Choroid plexus epithelial cell (primary cell): Measurements from ENCODE around the gene ATG9B.

ENCODE experiments used
- DNase-seq: peaks from one replicate; pipeline ENCODE4 v3.0.0-alpha.2; 2010; ENCODE audit warnings: low read depth
- H3K4me3 ChIP-seq: 2 replicates; pipeline ENCODE4 v1.5.1; 2011; ENCODE audit warnings: low read depth, mild to moderate bottlenecking, control low read depth, low read length, moderate library complexity
- CTCF ChIP-seq: conservative IDR thresholded peaks from 2 replicates; pipeline ENCODE4 v1.5.1; 2011; ENCODE audit warnings: low read depth, mild to moderate bottlenecking, control low read depth, inconsistent platforms, low read length, moderate library complexity

ATG9B gene

GRCh38 chr7:151001546-151001945 lies 22.7 kb downstream of the ATG9B start:
- H3K4me3 ChIP-seq, result no peak overlapping the region
- no peak for DNase-seq
- no peak for TF ChIP-seq CTCF

GRCh38 chr7:151000897-151001495 lies 23.3 kb downstream of the ATG9B start:
- TF ChIP-seq CTCF, result no peak
- DNase-seq, result no peak
- no peak overlapping the region for H3K4me3 ChIP-seq

GRCh38 chr7:150999497-151000230 lies 24.6 kb downstream of the ATG9B start:
- no peak for DNase-seq
- no peak for TF ChIP-seq CTCF
- no peak overlapping the region for H3K4me3 ChIP-seq

- DNase-seq, result no peak
- TF ChIP-seq CTCF, result no peak
These were observed 25.3 kb downstream of the ATG9B start for GRCh38 chr7:150999001-150999400.

GRCh38 chr7:150998341-150998740 lies 26.0 kb downstream of the ATG9B start:
- DNase-seq, result no peak
- TF ChIP-seq CTCF, result no peak
- no peak overlapping the region for H3K4me3 ChIP-seq

More at GRCh38 chr7:150999001-150999400, 25.3 kb downstream of the ATG9B start:
- no peak overlapping the region for H3K4me3 ChIP-seq

GRCh38 chr7:150997817-150998216 lies 26.5 kb downstream of the ATG9B start:
- H3K4me3 ChIP-seq, result no peak overlapping the region
- TF ChIP-seq CTCF, result no peak
- no peak for DNase-seq

GRCh38 chr7:150997075-150997511 lies 27.2 kb downstream of the ATG9B start:
- no peak overlapping the region for H3K4me3 ChIP-seq
- no peak for DNase-seq
- no peak for TF ChIP-seq CTCF
